ENCODE data around the gene MAPK13. TPM values are rescaled to one million over a fixed set of nuclear protein-coding genes. Genes with fewer than 3 reads are reported as not detected.

The MAPK13 gene
- total RNA-seq, 2 donors from 2014 or later, result 32.1 to 33.7 TPM

DNA sequence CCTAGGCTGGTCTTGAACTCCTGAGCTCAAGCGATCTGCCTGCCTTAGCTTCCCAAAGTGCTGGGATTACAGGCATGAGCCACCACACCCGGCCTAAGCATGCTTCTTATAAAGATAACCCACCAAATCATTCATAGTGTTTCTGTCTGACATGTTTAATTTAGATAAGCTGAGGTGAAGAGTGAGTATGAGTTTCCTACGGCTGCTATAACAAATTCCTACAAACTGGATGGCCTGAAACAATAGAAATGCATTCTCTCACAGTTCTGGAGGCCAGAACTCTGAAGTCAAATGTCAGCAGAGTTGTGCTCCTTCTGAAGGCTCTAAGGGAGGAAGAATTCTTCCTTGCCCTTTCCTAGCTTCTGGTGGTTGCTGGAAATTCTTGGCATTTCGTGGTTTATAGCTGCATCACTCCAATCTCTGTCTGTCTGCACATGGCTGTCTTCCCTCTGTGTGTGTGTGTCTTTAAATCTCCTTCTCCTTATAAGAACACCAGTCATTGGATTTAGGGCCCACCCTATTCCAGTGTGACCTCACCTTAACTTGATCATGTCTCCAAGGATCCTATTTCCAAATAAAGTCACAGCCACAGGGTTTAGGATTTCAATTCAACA is 29.9 kb downstream of the MAPK13 start:
- no peak for DNase-seq
- H3K9me3 ChIP-seq (ENCODE audit: control insufficient read depth, low read length, poor library complexity, severe bottlenecking), result peaks cover 3% of the 10 kb centered on the region
- Mint-ChIP-seq H3K27me3 (no peaks in the 10 kb centered on the region), H3K4me1 (no peaks in the 10 kb centered on the region), H3K27ac (no peak overlapping the region), H3K4me3 (no peak overlapping the region), H3K36me3 (ENCODE audit: low read depth) (peaks cover 2% of the 10 kb centered on the region)
- no peak for ATAC-seq

DNA sequence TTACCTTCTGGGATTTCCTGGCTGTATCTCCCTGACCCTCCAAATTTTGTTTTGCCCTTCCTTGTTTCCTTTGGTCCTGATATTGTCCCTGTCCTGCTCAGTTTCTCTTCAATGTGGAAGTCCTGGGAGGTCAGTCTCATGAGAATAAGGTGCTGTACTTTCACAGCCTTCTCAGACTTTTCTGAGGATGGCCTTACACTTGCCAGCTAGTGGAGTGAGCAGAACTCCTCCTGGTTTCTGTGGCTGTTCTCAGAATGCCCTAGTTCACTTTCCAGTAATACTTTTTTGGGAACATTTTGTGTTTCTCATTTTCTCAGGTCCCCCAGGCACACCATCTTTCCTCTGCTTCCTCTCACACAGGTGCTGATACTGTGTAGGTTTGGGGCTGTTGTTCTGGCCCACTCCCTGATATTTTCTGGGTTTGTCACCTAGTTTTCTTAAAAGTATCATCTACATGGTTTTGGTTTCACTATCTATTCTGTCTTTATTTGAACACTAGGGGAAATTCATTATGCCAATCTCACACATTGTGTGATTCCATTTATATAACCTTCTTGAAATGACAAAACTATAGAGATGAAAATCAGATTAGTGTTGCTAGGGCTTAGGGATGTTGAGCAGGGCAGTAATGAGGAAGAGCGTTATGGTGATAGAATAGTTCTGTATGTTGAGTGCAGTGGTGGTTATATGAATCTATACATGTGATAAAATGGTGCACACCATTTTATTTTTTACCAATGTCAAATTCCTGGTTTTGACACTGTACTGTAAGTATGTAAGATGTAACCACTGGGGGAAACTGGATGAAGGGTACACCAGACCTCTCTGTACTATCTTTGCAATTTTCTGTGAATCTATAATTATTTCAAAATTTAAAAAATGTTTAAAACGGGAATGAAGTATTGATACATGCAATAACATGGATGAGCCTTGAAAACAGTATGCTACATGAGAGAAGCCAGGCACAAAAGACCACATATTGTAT is 39.0 kb downstream of the MAPK13 start:
- Mint-ChIP-seq H3K27ac (peak overlapping the region; percentile 1), H3K36me3 (ENCODE audit: low read depth) (peaks cover 2% of the 10 kb centered on the region), H3K4me1 (peaks cover 11% of the 10 kb centered on the region), H3K4me3 (no peak overlapping the region), H3K27me3 (no peaks in the 10 kb centered on the region)
- ATAC-seq (no peak), DNase-seq (no peak)
- H3K9me3 ChIP-seq (ENCODE audit: control insufficient read depth, low read length, poor library complexity, severe bottlenecking), result no peaks in the 10 kb centered on the region

DNA sequence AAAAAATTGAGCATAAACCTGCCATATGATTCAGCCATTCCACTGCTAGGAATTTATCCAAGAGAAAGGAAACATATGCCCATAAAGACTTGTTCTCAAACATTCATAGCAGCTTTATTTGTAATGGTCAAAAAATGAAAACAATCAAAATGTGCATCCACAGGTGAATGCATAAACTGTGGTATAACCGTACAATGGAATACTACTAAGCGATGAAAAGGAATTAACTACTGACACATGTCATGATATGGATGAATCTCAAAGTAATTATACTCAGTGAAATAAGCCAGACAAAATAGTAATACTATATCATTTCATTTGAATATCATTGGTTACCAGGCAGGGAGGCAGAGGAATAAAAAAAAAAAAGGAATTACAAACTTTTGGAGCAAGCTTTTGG is 40.4 kb downstream of the MAPK13 start:
- no peak overlapping the region for H3K4me3 Mint-ChIP-seq
- peaks cover 11% of the 10 kb centered on the region for H3K4me1 Mint-ChIP-seq
- H3K27ac Mint-ChIP-seq, result no peak overlapping the region
- H3K27me3 Mint-ChIP-seq, result no peaks in the 10 kb centered on the region
- no peaks in the 10 kb centered on the region for H3K9me3 ChIP-seq (ENCODE audit: control insufficient read depth, low read length, poor library complexity, severe bottlenecking)
- ATAC-seq (no peak), DNase-seq (no peak)
- peaks cover 2% of the 10 kb centered on the region for H3K36me3 Mint-ChIP-seq (ENCODE audit: low read depth)

DNA sequence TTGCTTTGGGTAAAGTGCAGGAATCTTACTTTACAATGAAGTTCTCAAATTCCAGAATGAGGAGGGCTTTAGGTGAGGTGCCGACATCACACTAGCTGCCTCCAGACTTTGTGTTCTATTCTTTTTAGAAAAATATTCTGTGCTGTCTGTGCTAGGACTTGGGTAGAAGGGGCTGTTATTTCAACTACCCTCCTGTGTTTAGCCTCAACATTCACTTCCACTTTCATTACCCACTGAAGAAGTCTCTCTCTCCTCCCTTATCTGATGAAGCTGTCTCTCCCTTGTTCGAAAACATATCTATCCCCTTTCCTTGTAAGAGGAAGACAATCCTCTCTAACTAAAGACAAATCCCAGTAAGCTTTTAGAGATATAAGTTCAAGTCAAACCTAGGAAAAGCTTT is 41.3 kb downstream of the MAPK13 start:
- Mint-ChIP-seq H3K36me3 (ENCODE audit: low read depth) (peaks cover 2% of the 10 kb centered on the region), H3K4me3 (no peak overlapping the region)

DNA sequence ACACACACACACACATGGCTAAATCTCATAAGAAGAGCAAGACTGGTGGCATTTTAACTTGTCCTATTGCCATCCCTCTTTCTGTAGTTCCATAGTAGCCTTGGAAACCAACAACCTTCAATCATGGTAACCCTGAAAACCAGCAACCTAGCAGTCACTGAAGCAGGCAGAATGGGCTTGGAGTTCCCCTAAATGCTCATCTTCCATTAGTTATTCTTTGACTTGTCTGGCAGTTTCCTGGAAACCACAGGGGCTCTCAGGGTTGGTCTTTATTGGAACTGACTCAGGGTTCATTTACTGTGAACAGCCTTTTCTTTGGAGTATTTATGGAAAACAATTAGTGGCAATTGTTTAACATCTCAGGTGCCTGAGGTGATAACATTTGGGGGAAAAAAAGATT is 46.9 kb downstream of the MAPK13 start:
- no peaks in the 10 kb centered on the region for H3K9me3 ChIP-seq (ENCODE audit: control insufficient read depth, low read length, poor library complexity, severe bottlenecking)
- Mint-ChIP-seq H3K27ac (no peak overlapping the region), H3K4me3 (no peak overlapping the region), H3K27me3 (no peaks in the 10 kb centered on the region), H3K4me1 (no peaks in the 10 kb centered on the region), H3K36me3 (ENCODE audit: low read depth) (peaks cover 4% of the 10 kb centered on the region)
- ATAC-seq (no peak), DNase-seq (no peak)

More for the DNA sequence above, 41.3 kb downstream of the MAPK13 start:
- no peaks in the 10 kb centered on the region for H3K27me3 Mint-ChIP-seq
- no peak overlapping the region for H3K27ac Mint-ChIP-seq
- ATAC-seq (no peak), DNase-seq (no peak)
- no peaks in the 10 kb centered on the region for H3K9me3 ChIP-seq (ENCODE audit: control insufficient read depth, low read length, poor library complexity, severe bottlenecking)
- peaks cover 11% of the 10 kb centered on the region for H3K4me1 Mint-ChIP-seq

DNA sequence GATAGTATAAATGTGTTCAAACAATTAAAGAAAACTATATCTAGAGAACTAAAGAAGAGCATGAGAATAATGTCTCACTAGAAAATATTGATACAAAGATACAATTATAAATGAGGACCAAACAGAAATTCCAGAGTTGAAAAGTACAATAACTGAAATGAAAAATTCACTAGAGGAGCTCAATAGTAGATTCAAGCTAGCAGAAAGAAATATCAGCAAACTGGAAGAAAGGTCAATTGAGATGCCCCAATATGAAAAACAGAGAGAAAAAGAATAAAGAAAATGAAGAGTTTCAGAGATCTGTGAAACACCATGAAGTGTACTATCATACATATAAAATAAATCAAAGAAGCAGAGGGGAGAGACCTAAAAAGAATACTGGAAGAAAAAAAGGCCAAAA is 48.2 kb downstream of the MAPK13 start:
- no peaks in the 10 kb centered on the region for H3K4me1 Mint-ChIP-seq
- DNase-seq (no peak), ATAC-seq (no peak)
- H3K36me3 Mint-ChIP-seq (ENCODE audit: low read depth), result peaks cover 4% of the 10 kb centered on the region
- H3K4me3 Mint-ChIP-seq, result no peak overlapping the region
- no peaks in the 10 kb centered on the region for H3K9me3 ChIP-seq (ENCODE audit: control insufficient read depth, low read length, poor library complexity, severe bottlenecking)
- no peak overlapping the region for H3K27ac Mint-ChIP-seq
- H3K27me3 Mint-ChIP-seq, result no peaks in the 10 kb centered on the region

DNA sequence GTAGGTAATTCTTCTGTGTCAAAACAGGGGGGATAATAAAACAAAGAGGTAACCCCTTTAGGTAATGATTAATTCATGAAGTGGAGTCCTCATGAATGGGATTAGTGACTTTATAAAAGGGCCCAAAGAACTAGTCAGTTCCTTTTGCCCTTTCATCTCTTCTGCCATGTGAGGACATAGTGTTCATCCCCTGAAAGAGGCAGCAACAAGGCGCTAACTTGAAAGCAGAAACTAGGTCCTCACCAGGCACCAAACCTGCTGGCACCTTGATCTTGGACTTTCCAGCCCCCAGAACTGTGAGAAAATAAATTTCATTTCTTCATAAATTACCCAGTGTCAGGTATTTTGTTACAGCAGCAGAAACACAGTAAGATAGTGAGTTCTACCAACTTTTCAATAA is 49.8 kb downstream of the MAPK13 start:
- no peak overlapping the region for H3K27ac Mint-ChIP-seq
- peaks cover 4% of the 10 kb centered on the region for H3K36me3 Mint-ChIP-seq (ENCODE audit: low read depth)
- no peak overlapping the region for H3K4me3 Mint-ChIP-seq
- DNase-seq (no peak), ATAC-seq (no peak)
- no peaks in the 10 kb centered on the region for H3K4me1 Mint-ChIP-seq
- H3K9me3 ChIP-seq (ENCODE audit: control insufficient read depth, low read length, poor library complexity, severe bottlenecking), result no peaks in the 10 kb centered on the region
- no peaks in the 10 kb centered on the region for H3K27me3 Mint-ChIP-seq

DNA sequence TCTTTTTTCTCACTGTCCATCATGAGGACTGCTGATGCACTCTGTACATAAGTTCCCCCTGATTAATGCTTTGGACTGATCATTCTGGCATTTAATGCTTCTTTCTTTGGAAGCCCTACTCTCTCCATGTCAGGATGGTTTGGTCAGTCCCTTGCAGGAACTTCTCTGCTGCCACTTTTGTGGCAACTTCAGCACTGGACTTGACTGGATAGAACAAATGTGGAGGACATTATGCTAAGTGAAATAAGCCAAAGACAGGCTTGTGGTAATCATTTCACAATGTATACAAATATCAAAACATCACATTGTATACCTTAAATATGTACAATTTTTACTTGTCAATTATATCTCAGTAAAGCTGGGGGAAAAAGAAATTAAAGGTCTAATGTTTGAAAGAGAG is 54.0 kb downstream of the MAPK13 start:
- H3K27ac Mint-ChIP-seq, result no peak overlapping the region
- ATAC-seq (no peak), DNase-seq (no peak)
- no peaks in the 10 kb centered on the region for H3K9me3 ChIP-seq (ENCODE audit: control insufficient read depth, low read length, poor library complexity, severe bottlenecking)
- peaks cover 3% of the 10 kb centered on the region for H3K4me1 Mint-ChIP-seq
- H3K27me3 Mint-ChIP-seq, result no peaks in the 10 kb centered on the region
- H3K4me3 Mint-ChIP-seq, result no peak overlapping the region
- H3K36me3 Mint-ChIP-seq (ENCODE audit: low read depth), result no peaks in the 10 kb centered on the region

DNA sequence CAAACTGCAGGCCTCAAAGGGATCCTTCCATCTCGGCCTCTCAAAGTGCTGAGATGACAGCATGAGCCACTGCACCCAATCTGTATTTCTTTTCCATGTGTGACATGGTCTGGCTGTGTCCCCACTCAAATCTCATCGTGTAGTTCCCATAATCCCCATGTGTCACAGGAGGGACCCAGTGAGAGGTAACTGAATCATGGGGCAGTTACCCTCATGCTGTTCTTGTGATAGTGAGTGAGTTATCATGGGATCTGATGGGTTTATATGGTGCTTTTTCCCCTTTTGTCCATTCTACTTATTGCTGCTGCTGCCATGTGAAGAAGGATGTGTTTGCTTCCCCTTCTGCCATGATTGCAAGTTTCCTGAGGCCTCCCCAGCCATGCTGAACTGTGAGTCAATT is 55.9 kb downstream of the MAPK13 start:
- no peaks in the 10 kb centered on the region for H3K9me3 ChIP-seq (ENCODE audit: control insufficient read depth, low read length, poor library complexity, severe bottlenecking)
- Mint-ChIP-seq H3K27me3 (no peaks in the 10 kb centered on the region), H3K4me3 (no peak overlapping the region), H3K27ac (no peak overlapping the region), H3K4me1 (peaks cover 3% of the 10 kb centered on the region), H3K36me3 (ENCODE audit: low read depth) (no peaks in the 10 kb centered on the region)
- DNase-seq (no peak), ATAC-seq (no peak)

DNA sequence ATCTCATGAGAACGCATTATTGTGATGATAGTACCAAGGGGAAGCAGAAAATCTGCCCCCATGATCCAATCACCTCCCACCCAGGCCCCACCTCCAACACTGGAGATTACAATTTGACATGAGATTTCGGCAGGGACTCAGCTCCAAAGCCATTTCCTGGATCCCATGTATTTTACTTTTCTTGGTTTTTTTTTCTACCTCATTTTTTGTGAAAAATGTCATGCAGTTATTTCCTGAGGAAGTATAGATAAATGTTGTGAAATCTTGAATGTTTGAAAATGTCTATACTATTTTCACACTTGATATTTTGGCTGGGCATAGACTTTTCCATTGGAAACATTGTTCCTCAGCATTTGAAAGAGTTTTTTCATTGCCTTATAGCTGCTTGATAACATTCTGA is 57.1 kb downstream of the MAPK13 start:
- H3K36me3 Mint-ChIP-seq (ENCODE audit: low read depth), result no peaks in the 10 kb centered on the region
- DNase-seq (no peak), ATAC-seq (no peak)
- no peak overlapping the region for H3K4me3 Mint-ChIP-seq
- no peaks in the 10 kb centered on the region for H3K9me3 ChIP-seq (ENCODE audit: control insufficient read depth, low read length, poor library complexity, severe bottlenecking)
- H3K27me3 Mint-ChIP-seq, result no peaks in the 10 kb centered on the region
- no peak overlapping the region for H3K27ac Mint-ChIP-seq
- H3K4me1 Mint-ChIP-seq, result peaks cover 3% of the 10 kb centered on the region

Other genes starting within 250 kb of the MAPK13 start
- 10 to 100 TPM; 44.9 to 46.4 TPM for gene SRPK1, start 209.4 kb upstream of the MAPK13 start, total RNA-seq
- under 1 TPM in 1 of 2 donors, not detected in 1; 0.37 TPM for gene SLC26A8, start 105.9 kb upstream of the MAPK13 start, total RNA-seq
- 10 to 100 TPM; 43.7 to 48.1 TPM for gene MAPK14, start 102.7 kb upstream of the MAPK13 start, total RNA-seq
- gene BRPF3, start 66.2 kb downstream of the MAPK13 start, total RNA-seq, result 10 to 100 TPM; 27.6 to 30.6 TPM
- gene PNPLA1, start 139.5 kb downstream of the MAPK13 start, total RNA-seq, result under 1 TPM in 1 of 2 donors, not detected in 1; 0.15 TPM
- gene BNIP5, start 206.4 kb downstream of the MAPK13 start, total RNA-seq, result not detected